Tibial artery (tissue), 4 donors: ENCODE measurements around the gene SPTBN5.

ENCODE experiments used
- DNase-seq, 2 donors: peaks; one replicate each; pipeline ENCODE4 v3.0.0-alpha.2; 2019
- H3K27ac ChIP-seq, 2 donors: fragments of 200-600 bp; sonication (generic) in 1 of 2; 1 replicate in 1 of 2; 2 replicates in 1 of 2; pipeline ENCODE4 v1.5.1; 2018 to 2019; ENCODE audit warnings: mild to moderate bottlenecking in 1 of 2
- H3K27me3 ChIP-seq, 2 donors: fragments of 200-600 bp; sonication (generic) in 1 of 2; one replicate each; pipeline versions ENCODE4 v1.5.1 to v1.6.0; 2016 to 2019
- H3K36me3 ChIP-seq, 3 donors: fragments of 200-600 bp; sonication (generic) in 2 of 3; one replicate each; pipeline ENCODE4 v1.5.1; 2016 to 2019; ENCODE audit warnings: mild to moderate bottlenecking in 2 of 3
- H3K4me1 ChIP-seq, 4 donors: fragments of 200-600 bp; sonication (generic) in 2 of 4; 1 replicate in 3 of 4; 2 replicates in 1 of 4; pipeline ENCODE4 v1.5.1; 2016 to 2019
- H3K4me3 ChIP-seq, 2 donors: fragments of 200-600 bp; sonication (generic) in 1 of 2; 1 replicate in 1 of 2; 2 replicates in 1 of 2; pipeline ENCODE4 v1.5.1; 2018 to 2019; ENCODE audit warnings: mild to moderate bottlenecking in 2 of 2
- H3K9me3 ChIP-seq, 3 donors: fragments of 200-600 bp; sonication (generic) in 1 of 3; one replicate each; pipeline ENCODE4 v1.5.1; 2016 to 2019
- intact Hi-C: fragments of 100-400 bp; cut with DNase I; formaldehyde crosslinking; loops from one replicate; pipeline ENCODE4 v1.15.0; 2023; ENCODE audit warnings: low total_unique reads
- TF ChIP-seq, protein P1 (sequence below), 2 experiments: fragments of 200-600 bp in 1 of 2; fragments of 450-650 bp in 1 of 2; IDR thresholded peaks; one replicate each; pipeline ENCODE4 v1.5.1; 2017 to 2019; ENCODE audit warnings: antibody characterized with exemption in 2 of 2, mild to moderate bottlenecking in 1 of 2, moderate library complexity in 1 of 2

SPTBN5 gene

DNA sequence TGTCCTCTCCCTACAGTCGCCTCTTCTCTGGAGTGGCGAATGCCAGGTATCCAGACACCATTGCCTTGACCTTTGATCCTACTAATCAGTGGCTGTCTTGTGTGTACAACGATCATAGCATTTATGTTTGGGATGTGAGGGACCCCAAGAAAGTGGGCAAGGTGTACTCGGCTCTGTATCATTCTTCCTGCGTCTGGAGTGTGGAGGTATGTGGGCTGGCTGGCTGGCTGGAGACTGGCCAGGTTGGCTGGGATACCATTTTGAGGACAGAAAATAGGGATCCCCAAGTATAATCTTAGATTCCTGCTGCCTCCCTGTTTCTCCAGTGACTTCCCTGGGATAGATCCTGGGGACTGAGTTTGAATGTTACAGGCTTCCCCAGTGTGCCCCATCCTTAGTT, 79.3 kb downstream of the SPTBN5 start:
- Histone ChIP-seq H3K36me3 (peaks cover 35 to 79% (median 65%) of the 10 kb centered on the region in 3 donors), H3K27me3 (no peaks in the 10 kb centered on the region), H3K27ac (no peak overlapping the region), H3K4me3 (no peak overlapping the region), H3K4me1 (no peaks in the 10 kb centered on the region), H3K9me3 (no peaks in the 10 kb centered on the region)
- intact Hi-C loops: loop anchor here (10.0 kb wide), 1 partner anchor 220 kb away; no protein-coding TSS in a partner anchor
- TF ChIP-seq, protein P1, sequence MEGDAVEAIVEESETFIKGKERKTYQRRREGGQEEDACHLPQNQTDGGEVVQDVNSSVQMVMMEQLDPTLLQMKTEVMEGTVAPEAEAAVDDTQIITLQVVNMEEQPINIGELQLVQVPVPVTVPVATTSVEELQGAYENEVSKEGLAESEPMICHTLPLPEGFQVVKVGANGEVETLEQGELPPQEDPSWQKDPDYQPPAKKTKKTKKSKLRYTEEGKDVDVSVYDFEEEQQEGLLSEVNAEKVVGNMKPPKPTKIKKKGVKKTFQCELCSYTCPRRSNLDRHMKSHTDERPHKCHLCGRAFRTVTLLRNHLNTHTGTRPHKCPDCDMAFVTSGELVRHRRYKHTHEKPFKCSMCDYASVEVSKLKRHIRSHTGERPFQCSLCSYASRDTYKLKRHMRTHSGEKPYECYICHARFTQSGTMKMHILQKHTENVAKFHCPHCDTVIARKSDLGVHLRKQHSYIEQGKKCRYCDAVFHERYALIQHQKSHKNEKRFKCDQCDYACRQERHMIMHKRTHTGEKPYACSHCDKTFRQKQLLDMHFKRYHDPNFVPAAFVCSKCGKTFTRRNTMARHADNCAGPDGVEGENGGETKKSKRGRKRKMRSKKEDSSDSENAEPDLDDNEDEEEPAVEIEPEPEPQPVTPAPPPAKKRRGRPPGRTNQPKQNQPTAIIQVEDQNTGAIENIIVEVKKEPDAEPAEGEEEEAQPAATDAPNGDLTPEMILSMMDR (IDR thresholded peaks at IDR 0.05): no peak
- no peak for DNase-seq

DNA sequence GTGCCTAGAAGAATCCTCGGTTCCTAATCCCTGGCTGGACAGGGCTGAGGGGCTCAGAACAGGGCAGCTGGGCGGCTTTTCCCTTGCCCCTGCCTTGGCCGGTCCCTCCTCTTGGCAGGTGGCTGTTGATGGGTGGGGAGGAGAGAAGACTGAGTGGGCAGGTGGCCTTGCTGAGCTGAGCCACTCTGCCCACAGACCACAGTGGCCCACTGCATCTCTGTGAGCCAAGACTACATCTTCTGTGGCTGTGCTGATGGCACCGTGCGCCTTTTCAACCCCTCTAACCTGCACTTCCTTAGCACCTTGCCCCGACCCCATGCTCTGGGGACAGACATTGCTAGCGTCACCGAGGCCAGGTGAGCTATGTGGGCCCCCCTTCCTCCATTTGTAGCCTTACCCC, 80.4 kb downstream of the SPTBN5 start:
- H3K4me3 ChIP-seq: no peak overlapping the region
- peaks cover 24 to 68% (median 55%) of the 10 kb centered on the region in 3 donors for H3K36me3 ChIP-seq
- H3K4me1 ChIP-seq: no peaks in the 10 kb centered on the region
- H3K27ac ChIP-seq: no peak overlapping the region
- TF ChIP-seq, protein P1 (IDR thresholded peaks at IDR 0.05): no peak
- intact Hi-C loops: loop anchor here (10.0 kb wide), 1 partner anchor 219 kb away; no protein-coding TSS in a partner anchor
- no peaks in the 10 kb centered on the region for H3K9me3 ChIP-seq
- no peaks in the 10 kb centered on the region for H3K27me3 ChIP-seq
- DNase-seq: no peak

DNA sequence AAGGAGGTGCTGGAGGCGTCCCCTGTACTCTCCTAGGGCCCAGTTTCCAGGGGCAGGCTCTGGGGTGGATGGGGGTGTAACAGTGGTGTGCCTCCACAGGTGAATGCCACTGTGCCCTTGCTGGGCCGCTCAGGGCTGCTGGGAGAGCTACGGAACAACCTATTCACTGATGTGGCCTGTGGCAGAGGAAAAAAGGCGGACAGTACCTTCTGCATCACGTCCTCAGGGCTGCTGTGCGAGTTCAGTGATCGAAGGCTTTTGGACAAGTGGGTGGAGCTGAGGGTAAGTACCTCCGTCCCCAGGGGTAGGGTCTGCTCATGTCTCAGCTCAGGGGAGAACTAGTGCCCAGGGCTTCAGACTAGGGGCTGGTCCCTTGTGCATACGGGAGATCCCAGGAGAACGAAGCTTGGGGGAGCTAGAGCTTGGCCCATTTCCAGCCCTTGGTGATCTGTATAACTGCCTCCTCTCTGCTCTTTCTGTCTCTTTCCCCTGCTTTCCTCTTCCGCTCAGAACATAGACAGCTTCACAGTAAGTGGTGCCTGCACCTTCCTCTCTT, 81.0 kb downstream of the SPTBN5 start:
- Histone ChIP-seq H3K27ac (no peak overlapping the region), H3K36me3 (peaks cover 19 to 62% (median 50%) of the 10 kb centered on the region in 3 donors), H3K27me3 (no peaks in the 10 kb centered on the region), H3K4me1 (no peaks in the 10 kb centered on the region), H3K4me3 (no peak overlapping the region), H3K9me3 (no peaks in the 10 kb centered on the region)
- intact Hi-C loops: loop anchor here (10.0 kb wide), 1 partner anchor 218 kb away; no protein-coding TSS in a partner anchor
- TF ChIP-seq, protein P1 (IDR thresholded peaks at IDR 0.05): no peak
- DNase-seq: no peak

DNA sequence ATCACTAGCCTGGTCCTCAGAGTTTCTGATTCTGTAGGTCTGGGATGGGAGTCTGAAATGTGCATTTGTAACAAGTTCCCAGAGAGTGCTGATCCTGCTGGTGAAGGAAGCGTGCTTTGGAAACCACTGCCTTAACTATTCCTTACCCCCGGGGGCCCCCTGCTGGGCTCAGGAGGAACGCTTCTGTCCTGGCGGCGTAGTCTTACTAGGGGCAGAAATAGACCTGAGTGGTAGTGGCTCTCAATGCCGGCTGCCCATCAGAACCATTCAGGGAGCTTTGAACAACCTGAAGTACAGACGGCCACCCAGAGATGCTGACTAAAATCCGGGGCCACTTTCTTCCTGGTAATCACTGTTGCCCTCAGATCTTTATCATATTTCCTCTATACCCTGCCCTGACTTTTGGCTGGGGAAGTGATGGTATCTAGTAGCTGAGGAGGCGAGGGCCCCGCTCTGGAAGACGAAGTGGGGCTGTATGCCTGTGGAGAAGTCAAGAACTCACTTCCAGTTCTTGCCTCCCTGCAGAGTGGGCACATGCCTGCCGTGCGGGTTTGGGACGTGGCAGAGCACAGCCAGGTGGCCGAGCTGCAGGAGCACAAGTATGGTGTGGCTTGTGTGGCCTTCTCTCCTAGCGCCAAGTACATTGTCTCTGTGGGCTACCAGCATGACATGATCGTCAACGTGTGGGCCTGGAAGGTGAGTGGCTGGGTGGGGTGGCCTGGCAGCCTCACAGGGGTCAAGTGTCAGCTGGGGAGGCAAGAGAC, 82.2 kb downstream of the SPTBN5 start:
- DNase-seq: peak; percentile 87 to 90
- intact Hi-C loops: loop anchor here (10.0 kb wide), 1 partner anchor 217 kb away; no protein-coding TSS in a partner anchor
- TF ChIP-seq, protein P1 (IDR thresholded peaks at IDR 0.05): peak; percentile 88 to 95
- no peaks in the 10 kb centered on the region for H3K4me1 ChIP-seq
- no peaks in the 10 kb centered on the region for H3K27me3 ChIP-seq
- H3K9me3 ChIP-seq: no peaks in the 10 kb centered on the region
- peaks cover 10 to 50% (median 37%) of the 10 kb centered on the region in 3 donors for H3K36me3 ChIP-seq
- H3K4me3 ChIP-seq: no peak overlapping the region
- no peak overlapping the region for H3K27ac ChIP-seq

DNA sequence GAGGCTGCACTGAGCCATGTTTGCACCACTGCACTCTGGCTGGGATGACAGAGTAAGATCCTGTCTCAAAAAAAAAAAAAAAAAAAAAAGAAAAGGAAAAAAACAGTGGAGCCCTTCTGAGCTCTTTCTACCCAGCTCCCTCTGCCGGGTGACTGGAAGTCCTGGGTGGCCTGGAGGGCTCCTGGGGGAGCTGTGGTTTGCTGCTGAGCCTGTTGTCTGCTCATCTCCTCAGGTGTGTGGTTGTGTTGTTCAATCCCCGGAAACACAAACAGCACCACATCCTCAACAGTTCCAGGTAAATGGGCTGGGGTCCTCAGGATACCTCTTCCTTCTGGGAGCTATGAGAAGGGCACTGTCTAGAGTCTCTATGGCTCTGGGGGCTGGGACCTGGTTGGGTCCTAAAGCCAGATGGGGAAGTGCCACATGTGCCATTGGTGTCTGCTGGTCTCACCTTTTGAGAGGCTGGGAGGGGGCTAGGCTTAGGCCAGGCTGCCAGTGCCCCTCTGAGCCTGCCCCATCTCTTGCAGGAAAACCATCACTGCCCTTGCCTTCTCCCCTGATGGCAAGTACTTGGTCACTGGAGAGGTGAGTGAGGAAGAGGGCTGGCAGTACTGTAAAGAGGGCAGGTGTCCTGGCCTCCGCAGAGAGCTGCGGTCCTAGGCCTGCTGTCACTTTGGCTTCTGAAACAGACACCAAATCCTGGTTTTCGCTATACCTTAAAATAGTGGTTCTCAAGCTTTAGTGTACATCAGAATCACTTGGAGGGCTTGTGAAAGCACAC, 83.0 kb downstream of the SPTBN5 start:
- intact Hi-C loops: loop anchor here (10.0 kb wide), 1 partner anchor 216 kb away; no protein-coding TSS in a partner anchor
- no peak overlapping the region for H3K4me3 ChIP-seq
- no peaks in the 10 kb centered on the region for H3K27me3 ChIP-seq
- DNase-seq: no peak
- TF ChIP-seq, protein P1 (IDR thresholded peaks at IDR 0.05): no peak
- H3K27ac ChIP-seq: no peak overlapping the region
- peaks cover 0 to 8% (median 0%) of the 10 kb centered on the region in 4 donors for H3K4me1 ChIP-seq
- no peaks in the 10 kb centered on the region for H3K9me3 ChIP-seq
- peaks cover 10 to 42% (median 31%) of the 10 kb centered on the region in 3 donors for H3K36me3 ChIP-seq
